NT2/D1 (cell line): ENCODE data around the gene LTF.

Experiments used
- SUZ12 ChIP-seq: IDR thresholded peaks from 2 replicates; pipeline ENCODE4 v1.6.1; 2011; ENCODE audit not compliant: insufficient read length, insufficient read depth; ENCODE audit errors: extremely low read depth
- YY1 ChIP-seq: IDR thresholded peaks from 2 replicates; pipeline ENCODE4 v1.6.1; 2011; ENCODE audit not compliant: insufficient read length, insufficient read depth
- ZNF274 ChIP-seq: IDR thresholded peaks from 2 replicates; pipeline ENCODE4 v1.6.1; 2011; ENCODE audit warnings: mild to moderate bottlenecking, low read depth, low read length

DNA sequence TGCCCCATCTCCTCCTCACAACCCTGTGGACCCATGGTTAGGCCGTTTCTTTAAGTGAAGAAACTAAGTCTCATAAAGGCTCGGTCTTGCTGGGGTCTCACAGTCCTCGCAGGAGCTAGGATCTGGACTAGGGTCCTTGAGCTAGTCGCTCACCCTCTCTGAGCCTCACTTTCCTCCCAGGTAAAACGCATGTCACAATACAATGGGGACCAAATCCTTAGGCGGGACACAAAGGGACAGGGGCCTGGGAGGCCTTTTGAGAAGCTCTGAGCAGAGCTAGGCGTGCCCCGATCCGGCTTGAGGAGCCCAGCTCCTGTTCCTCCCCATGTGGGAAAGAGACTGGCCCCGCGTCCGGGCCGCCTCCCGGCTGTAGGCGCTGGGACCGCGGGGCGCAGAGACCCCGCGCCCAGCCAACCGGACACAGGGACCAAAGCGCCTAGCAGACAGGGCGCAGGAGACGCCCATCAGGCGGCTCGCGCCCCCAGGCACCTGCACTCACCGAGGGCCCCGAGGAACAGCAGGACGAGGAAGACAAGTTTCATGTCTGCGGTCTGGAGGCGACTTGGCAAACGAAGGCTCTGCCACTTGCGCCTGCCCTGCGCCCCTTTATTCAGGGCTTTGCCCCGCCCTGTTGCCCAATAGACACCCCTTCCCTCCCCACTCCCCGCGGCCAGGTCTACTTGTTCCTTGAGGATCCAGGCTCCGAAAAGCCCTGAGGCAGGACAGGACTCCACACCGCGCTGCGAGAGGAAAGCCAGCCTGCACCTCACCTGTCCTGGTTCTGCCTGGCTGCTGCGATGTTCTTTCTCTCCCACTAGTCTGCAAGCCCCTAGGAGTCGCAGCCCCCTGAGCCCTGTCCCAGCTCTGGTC lies at the start of gene LTF:
- no peak for TF ChIP-seq SUZ12
- TF ChIP-seq ZNF274, result no peak
- no peak for TF ChIP-seq YY1
